GM19397 (cell line): ENCODE measurements around the gene ZNF182.
"Not testable (repeated sequence)": the region's sequence is repeated elsewhere in the genome, so short reads cannot be mapped to it uniquely, and the experiment has no call there.

Experiments
- ATAC-seq: cut with Tn5 transposase; IDR thresholded peaks from one replicate; pipeline ENCODE4 v1.9.1; 2021; ENCODE audit warnings: mild to moderate bottlenecking, moderate library complexity; ENCODE audit not compliant: unreplicated experiment

The ZNF182 gene

DNA sequence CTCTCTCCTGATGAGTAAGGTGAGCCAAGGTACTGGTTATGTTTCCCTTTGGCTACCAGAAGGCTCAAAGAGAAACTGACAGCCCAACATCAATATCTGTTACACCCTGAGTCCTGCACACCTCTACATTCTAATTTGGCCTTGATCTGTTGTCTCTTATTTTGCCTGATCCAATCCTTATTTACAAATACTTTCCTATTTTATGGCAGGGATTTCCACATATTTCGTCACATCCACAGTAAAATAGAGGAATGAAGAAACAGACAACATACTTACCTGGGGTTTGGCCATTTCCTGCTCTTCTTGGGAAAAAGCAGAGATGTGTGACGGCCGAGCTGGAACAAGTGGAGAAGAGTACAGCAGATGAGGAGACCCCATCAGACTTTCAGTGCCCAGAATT is 1.5 kb downstream of the ZNF182 start:
- no peak for ATAC-seq

DNA sequence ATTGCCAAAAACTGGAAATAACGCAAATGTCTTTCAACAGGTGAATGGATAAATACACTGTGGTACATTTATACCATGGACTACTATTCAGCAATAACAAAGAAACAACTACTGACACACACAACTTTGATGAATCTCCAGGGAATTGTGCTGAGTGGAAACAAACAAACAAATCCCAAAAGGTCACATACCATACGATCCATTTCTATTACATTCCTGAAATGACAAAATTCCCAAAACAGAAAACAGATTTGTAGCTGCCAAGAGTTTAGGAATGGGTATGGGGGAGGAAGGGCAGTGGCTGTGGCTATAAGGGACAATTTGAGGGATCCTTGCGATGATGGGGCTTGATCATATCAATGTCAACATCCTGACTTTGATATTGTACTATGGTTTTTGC is 2.5 kb downstream of the ZNF182 start:
- ATAC-seq: no peak

DNA sequence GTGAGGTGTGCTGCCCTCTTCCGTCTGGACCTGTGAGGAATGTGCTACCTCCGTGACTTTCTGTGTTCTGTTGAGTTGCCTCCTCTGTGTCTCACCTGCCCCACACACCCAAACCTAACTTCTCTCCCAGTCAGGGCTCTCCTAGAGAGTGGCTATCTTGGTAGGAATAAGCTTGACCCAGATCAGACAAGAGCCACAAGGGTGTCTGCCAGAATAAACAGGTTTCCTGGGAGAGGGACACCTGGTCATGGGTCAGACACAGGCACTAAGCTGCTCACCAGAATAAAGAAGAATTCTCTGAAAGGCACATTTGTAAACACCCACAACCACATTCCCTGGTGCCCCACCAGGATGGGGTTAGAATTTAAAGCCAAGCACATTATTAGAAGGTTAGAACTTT is 11.1 kb downstream of the ZNF182 start:
- no peak for ATAC-seq

DNA sequence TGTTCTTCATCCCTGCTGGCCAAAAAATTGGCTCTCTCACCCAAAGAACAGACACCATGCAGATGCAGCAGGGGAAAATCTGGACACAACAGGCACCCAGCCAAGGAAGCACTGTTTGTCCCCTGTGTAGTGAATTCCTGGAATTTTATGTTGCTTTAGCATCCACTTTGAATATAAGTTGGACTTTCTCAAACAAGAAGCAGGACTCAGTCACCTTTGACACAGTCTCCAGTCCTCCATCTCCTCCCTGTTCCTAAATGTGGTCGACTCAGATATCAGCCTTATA is 11.8 kb downstream of the ZNF182 start:
- ATAC-seq: no peak

DNA sequence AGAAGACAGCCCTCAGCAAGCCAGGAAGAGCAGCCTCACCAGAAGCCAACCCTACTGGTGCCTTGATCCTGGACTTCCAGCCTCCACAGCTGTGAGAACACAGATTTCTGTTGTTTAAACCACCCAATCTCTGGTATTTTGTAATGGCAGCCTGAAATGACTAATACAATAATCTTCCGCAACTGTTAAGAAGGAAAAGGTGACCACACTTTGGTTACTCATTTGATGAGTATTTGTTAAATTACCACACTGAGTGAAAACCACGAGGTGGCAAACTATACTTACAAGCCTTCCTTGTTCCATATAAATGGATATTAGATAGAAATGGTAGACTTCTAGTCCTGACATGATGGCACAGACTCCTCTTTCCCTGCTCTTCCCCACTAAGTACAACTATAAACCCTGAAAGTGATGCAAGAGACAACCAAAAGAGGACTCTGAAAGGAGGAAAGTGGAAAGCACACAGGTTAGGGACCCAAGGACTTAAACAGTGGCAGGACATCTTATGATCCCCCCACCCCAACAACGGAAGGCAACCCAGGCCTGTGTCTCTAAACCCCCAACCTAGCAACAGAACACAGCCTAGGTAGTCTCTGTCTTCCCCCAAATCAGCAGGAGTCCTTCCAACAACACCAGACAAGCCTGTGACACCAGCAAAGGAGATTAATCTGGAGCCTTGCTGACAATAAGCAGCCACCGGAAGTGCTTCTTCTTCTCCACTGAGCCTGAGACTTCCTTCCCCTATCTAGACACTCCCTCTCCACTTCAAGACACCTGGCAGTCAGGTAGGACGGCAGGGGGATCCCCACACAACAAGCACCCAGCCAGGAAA is 12.3 kb downstream of the ZNF182 start:
- no peak for ATAC-seq

DNA sequence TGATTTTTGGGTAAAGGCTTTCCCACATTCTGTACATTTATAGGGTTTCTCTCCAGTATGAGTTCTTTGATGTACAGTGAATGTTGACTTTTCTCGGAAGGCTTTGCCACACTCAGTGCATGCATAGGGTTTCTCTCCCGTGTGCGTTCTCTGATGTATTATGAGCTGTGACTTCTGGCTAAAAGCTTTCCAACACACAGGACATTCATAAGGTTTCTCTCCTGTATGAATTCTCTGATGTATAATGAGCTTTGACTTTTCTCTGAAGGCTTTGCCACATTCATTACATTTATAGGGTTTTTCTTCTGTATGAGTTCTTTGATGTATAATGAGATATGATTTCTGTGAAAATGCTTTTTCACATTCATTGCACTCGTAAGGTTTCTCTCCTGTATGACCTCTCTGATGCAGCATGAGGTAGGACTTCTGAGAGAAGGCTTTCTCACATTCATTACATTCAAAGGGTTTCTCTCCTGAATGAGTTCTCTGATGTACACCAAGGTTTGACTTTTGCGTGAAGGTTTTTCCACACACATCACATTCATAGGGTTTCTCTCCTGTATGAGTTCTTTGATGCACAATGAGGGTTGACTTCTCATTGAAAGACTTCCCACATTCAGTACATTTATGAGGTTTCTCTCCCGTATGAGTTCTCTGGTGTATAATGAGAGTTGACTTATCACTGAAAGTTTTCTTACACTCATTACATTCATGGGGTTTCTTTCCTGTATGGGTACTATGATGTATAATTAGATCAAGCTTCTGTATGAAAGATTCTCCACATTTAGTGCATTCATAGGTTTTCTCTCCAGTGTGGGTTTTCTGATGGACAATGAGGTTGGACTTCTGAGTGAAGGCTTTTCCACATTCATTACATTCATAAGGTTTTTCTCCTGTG is 27.3 kb downstream of the ZNF182 start:
- no peak for ATAC-seq

DNA sequence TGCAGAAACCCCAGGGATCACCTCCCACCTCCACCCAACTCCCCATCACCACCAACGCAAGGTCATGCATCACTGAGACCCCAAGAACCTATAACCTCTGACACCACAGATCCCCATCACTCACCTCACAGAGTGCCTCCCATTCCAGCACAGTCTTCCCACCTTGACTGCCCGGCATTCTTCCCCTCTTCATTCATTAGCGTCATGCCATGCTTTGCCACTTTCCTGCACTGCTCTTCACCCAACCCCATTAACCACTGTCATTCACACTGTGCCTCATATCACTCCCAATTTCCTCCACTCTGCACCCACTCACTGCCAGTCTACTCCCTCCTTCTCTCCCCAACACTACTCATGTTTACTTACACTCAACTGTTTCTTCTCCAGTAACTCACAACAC is 30.6 kb downstream of the ZNF182 start:
- ATAC-seq: no peak

DNA sequence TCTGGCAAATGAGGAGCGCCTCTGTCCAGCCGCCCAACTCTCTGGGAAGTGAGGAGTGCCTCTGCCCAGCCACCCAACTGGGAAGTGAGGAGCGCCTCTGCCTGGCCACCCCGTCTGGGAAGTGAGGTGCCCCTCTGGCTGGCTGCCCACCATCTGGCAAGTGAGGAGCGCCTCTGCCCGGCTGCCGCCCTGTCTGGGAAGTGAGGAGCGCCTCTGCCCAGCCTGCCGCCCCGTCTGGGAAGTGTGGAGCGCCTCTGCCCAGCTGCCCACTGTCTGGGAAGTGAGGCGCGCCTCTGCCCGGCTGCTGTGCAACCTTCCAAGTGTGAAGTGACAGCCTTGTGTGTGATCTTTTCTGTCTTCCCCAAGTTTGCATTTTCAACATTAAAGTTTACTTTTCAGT is 38.3 kb downstream of the ZNF182 start:
- ATAC-seq: not testable (repeated sequence)

DNA sequence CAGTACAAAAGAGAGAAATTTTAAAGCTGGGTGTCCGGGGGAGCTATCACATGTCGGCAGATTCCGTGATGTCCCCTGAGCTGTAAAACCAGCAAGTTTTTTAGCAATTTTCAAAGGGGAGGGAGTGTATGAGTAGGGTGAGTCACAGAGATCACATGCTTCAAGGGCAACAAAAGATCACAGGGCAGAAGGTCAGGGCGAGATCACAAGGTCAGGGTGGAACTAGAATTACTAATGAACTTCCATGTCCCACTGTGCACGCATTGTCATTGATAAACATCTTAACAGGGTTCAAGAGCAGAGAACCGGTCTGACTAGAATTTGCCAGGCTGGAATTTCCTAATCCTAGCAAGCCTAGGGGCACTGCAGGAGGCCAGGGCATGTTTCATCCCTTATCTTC is 42.0 kb downstream of the ZNF182 start:
- not testable (repeated sequence) for ATAC-seq

DNA sequence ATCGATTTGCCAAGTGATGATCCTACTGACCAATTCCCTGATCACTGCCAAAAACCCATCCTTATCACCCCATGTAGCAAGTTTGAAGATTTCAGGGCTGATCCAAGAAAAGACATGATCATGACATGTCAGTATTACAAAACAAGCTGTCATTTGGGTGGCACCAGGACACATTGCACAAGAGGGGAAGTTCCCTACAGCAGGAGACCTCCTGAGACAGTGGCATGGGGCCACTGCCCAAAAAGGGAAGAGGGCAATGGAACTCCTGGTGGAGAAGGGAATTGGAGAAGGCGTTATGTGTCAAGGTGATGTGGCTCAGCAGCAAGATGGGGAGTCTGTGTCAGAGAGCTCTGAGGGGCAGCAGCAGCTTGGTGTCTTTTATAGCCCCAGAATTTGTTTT is 43.4 kb downstream of the ZNF182 start:
- ATAC-seq: no peak

DNA sequence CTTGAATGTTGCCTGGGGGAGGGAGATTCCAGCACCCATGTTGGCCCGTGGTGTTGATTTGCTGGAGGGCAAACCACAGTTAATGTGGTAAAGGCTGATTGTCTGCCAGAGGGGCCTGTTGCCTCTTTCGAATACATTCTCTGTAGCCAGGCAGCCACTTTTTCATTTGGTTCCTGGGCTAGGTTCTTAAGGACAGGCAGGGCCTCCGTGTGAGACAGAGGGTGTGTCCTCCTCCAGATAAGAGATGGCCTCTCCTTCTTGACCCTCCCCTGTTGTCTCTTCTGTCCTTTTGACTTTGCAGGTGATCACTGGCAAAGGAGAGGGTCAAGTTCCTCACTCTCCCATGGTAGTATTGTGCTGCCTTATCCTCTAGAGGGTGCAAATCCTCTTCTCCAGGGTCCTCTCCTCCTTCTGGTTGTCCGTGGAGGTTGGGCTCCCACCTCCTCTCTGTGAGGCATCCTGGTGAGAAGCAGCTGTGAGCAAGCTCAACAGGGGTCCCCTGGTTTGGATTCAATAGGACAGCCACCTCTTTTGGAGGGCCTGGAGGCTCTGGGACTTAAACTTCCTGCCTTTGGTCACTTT is 44.9 kb downstream of the ZNF182 start:
- no peak for ATAC-seq

DNA sequence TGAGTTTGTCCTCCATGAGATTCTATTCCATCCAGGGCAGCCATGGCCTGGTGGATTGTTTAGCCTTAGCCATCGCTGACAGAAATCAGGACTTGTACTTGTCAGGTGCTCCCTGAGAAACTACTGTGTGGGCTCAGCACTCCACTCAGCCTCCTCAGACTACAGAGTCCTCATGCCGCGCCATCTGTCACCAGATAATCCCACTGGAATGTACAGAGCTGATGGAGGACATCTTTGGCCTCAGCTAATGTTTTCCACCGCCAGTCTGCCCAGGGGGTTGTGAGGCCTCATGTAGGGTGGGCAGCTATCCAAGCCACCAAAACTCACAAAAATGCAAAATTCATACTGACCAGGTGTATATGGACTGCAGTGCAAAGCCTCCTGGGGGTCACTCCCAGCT is 45.6 kb downstream of the ZNF182 start:
- ATAC-seq: not testable (repeated sequence)

DNA sequence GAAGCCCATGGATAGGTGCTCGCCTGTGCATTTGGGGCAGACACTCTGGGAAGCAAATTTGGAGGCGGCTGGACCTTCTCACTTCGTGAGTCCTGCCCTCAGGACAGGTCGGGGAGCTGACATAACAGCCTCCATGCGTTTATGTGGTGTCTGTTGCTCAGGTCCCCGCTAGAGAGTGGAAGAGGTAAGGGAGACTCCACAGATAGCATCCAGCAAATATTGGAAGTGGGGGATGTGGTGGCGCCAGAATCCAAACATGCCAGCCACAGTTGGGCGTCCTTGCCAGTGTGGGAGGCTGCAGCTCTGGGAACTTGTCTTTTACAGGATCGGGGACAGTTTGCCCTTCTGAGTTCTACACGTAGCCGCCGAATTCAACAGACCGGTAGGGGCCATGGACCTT is 47.8 kb downstream of the ZNF182 start:
- no peak for ATAC-seq

DNA sequence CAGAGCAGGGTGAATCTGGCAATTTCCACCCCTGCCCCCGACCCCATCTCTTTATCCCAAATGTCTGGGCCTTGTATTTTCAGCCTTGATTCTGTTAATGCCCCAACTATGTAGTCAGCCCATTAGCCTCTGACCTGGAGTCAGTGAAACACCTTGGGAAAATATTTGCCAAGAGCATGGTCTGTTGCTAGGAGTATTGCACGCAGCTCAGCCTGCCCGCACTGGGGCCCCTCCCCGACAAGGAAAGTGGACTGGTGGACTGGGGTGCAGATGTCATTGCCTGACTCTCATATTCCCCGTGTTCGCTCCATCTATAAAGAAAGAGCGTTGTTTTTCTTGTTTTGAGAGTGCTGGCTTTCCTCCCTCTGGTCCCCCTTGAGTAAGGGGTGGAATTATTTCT is 48.5 kb downstream of the ZNF182 start:
- ATAC-seq: not testable (repeated sequence)

DNA sequence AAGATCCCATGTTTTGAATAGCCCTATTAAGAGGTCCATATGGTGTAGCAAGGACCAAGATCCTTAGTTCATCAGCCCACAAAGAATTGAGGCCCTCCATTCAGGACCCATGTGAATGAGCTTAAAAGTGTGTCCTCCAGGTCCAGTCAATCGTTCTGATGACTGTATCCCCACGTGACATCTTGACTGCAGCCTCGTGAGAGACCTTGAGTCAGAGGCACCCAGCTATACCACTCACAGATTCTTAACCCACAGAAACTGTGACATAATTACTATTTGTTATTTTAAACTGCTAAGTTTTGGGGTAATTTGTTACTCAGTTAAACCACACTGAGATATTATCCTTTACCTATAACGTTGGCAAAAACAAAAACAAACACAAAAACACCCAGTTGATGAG is 62.4 kb downstream of the ZNF182 start:
- no peak for ATAC-seq

DNA sequence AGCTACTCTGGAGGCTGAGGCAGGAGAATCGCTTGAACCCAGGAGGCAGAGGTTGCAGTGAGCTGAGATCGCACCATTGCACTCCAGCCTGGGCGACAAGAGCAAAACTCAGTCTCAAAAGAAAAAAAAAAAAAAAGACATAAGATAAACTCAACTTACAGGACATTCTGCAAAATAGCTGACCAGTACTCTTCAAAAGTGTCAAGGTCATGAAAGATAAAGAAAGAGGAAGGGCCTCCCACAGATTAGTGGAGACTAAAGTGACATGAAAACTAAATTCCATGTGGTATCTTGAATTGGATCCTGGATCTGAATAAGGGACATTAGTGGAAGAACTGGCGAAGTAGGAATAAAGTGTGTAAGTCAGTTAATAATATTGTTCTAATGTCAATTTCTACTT is 63.3 kb downstream of the ZNF182 start:
- ATAC-seq: no peak

DNA sequence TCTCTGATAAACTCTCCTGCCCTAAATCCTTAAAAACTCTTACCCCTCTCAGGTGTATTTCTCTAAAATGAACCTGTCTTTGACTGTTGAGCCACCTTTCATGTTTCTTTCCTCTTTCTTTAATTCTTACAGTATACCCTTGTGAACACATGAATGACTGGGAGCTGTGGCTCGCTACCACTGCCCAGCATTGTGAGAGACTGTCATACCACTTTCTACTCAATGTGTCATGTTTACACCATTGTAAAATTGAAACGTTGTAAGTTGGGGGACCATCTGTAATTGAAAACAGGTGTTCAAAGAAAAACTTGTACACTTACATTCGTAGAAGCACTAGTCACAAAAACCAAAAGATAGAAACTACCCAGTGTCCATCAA is 66.9 kb downstream of the ZNF182 start:
- no peak for ATAC-seq

DNA sequence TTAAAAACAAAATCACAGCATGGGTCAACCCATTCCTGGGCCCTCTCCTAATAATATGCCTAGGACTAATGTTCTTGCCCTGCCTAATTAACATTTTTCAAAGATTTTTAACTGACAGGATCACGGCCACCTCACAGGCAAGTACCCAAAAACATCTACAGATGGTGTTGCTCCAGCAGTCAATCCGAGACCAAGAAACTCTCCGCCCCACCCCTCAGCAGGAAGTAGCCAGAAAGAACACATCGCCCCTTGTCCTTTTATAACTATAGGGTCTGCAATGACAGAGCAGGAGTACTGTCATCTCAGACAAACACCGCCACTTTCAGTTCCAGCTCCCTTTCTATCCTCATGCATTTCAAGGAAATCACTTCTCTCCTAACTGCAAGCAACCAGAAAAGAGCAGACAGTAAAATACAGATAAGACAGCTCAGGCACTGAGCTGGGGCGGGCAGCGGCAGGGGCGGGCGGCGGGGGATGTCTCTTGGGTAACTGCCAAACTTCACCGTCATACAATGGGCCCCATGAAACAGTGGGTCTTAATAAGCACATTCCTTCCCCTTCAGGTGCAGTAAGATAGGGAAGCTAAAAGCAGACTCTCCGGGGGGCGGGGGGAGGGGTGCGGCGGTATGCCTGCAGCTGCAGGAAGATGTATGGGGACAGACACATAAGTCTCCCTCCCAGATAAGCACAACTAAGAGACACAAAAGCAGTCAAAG is 67.4 kb downstream of the ZNF182 start:
- no peak for ATAC-seq

DNA sequence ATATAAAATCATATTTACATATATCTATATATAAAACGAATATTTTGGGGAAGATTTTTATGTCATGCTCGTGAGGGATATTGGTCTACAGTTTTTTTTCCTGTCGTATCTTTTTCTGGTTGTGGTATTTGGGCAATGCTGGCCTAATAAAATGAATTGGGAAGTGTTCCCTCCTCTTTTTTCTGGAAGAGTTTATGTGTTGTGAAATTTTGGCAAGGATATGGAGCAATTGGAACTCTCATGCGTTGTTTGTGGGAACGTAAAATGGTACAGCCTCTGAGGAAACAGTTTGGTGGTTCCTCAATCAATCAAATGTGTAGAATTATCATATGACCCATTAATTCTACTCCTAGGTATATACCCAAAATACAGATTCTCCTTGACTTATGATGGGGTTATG is 69.8 kb downstream of the ZNF182 start:
- ATAC-seq: no peak

DNA sequence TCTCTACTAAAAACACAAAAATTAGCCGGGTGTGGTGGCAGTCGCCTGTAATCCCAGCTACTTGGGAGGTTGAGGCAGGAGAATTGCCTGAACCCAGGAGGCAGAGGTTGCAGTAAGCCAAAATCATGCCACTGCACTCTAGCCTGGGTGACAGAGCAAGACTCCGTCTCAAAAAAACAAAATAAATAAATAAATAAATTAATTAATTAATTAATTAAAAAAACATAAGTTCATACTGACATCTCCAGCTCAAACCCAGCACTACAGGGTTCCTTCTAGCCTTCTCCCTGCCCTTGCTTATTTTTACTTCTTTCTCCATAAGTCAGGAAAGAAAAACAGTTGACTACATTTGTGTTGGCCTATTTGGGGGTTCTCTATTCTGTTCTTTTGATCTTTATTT is 71.8 kb downstream of the ZNF182 start:
- not testable (repeated sequence) for ATAC-seq

DNA sequence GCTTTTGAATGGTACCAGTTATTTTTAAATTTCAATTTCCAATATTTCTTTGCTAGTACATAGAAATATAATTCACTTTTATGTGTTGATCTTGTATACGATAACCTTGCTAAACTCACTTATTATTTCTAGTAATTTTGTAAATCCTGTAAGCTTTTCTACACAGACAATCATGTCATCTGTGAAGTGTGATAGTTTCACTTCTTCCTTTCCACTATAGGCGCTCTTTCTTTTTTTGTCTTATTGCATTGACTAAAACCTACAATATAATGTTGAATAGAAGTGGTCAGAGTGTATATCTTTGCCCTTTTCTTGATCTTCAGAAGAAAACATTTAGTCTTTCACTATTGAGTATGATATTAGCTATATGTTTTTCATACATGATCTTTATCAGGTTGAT is 76.6 kb downstream of the ZNF182 start:
- no peak for ATAC-seq
